Suprapubic skin (tissue), 4 donors: ENCODE results near the gene SAMHD1.

Experiments used
- EP300 ChIP-seq: sonication (generic); formaldehyde crosslinking; IDR thresholded peaks from one replicate; pipeline ENCODE4 v1.6.1; 2017; ENCODE audit warnings: antibody characterized with exemption
- POLR2A ChIP-seq, 2 donors: fragments of 450-650 bp; IDR thresholded peaks; one replicate each; pipeline ENCODE4 v1.6.1; 2017; ENCODE audit warnings: antibody characterized with exemption in 2 of 2, mild to moderate bottlenecking in 2 of 2, moderate library complexity in 2 of 2
- POLR2AphosphoS5 ChIP-seq, 3 donors: sonication (generic); formaldehyde crosslinking; IDR thresholded peaks; one replicate each; pipeline ENCODE4 v1.6.1; 2017; ENCODE audit warnings: antibody characterized with exemption in 3 of 3
- TF ChIP-seq, protein P1 (sequence below), 2 donors: fragments of 200-600 bp in 1 of 2; fragments of 450-650 bp in 1 of 2; sonication (generic) in 1 of 2; IDR thresholded peaks; one replicate each; pipeline ENCODE4 v1.5.1; 2016 to 2019; ENCODE audit warnings: antibody characterized with exemption in 2 of 2, mild to moderate bottlenecking in 1 of 2, moderate library complexity in 1 of 2

DNA sequence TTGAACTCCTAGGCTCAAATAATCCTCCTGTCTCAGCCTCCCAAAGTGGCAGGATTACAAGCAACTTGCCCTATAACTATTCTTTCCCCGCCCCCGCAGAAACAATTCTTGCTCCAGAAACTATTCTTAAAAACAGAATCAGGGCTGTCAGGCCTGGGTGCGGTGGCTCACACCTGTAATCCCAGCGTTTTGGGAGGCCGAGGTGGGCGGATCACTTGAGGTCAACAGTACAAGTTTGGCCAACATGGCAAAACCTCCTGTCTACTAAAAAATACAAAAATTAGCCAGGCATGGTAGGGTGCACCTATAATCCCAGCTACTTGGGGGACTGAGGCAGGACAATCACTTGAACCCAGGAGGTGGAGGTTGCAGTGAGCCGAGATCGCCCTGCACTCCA is 31.2 kb downstream of the SAMHD1 start:
- TF ChIP-seq EP300 (no peak), POLR2A (IDR thresholded peaks at IDR 0.05) (no peak), POLR2AphosphoS5 (IDR thresholded peaks at IDR 0.05) (no peak)
- TF ChIP-seq, protein P1, sequence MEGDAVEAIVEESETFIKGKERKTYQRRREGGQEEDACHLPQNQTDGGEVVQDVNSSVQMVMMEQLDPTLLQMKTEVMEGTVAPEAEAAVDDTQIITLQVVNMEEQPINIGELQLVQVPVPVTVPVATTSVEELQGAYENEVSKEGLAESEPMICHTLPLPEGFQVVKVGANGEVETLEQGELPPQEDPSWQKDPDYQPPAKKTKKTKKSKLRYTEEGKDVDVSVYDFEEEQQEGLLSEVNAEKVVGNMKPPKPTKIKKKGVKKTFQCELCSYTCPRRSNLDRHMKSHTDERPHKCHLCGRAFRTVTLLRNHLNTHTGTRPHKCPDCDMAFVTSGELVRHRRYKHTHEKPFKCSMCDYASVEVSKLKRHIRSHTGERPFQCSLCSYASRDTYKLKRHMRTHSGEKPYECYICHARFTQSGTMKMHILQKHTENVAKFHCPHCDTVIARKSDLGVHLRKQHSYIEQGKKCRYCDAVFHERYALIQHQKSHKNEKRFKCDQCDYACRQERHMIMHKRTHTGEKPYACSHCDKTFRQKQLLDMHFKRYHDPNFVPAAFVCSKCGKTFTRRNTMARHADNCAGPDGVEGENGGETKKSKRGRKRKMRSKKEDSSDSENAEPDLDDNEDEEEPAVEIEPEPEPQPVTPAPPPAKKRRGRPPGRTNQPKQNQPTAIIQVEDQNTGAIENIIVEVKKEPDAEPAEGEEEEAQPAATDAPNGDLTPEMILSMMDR (IDR thresholded peaks at IDR 0.05) = no peak
